Lung (tissue), 12 donors: Measurements from ENCODE around the gene CTTN. TPM values are rescaled to one million over a fixed set of nuclear protein-coding genes. Genes with fewer than 3 reads are reported as not detected.
"Not testable (repeated sequence)": the region's sequence is repeated elsewhere in the genome, so short reads cannot be mapped to it uniquely, and the experiment has no call there.

Experiments
- ATAC-seq: fragments of 200-7000 bp; cut with Tn5 transposase; one replicate; pipeline ENCODE4 v1.9.1; 2020; ENCODE audit warnings: moderate number of reproducible peaks; ENCODE audit not compliant: insufficient read depth, low FRiP score
- DNase-seq, 3 donors: peaks; one replicate each; pipeline ENCODE4 v3.0.0-alpha.2; 2013 to 2017
- H3K27ac ChIP-seq, 2 donors: one replicate each; pipeline ENCODE4 v1.5.1; 2013; ENCODE audit warnings: mild to moderate bottlenecking in 2 of 2, moderate library complexity in 2 of 2, control low read depth in 1 of 2, inconsistent platforms in 1 of 2, low read depth in 1 of 2, low read length in 1 of 2
- H3K27me3 ChIP-seq, 3 donors: one replicate each; pipeline ENCODE4 v1.5.1; 2013; ENCODE audit warnings: low read length in 2 of 3; ENCODE audit not compliant: control insufficient read depth in 3 of 3, insufficient read depth in 3 of 3
- H3K36me3 ChIP-seq, 4 donors: one replicate each; pipeline ENCODE4 v1.5.1; 2013; ENCODE audit warnings: low read length in 4 of 4, mild to moderate bottlenecking in 1 of 4, moderate library complexity in 1 of 4; ENCODE audit not compliant: control insufficient read depth in 4 of 4, insufficient read depth in 4 of 4
- H3K4me1 ChIP-seq, 5 donors: one replicate each; pipeline ENCODE4 v1.5.1; 2013; ENCODE audit warnings: low read length in 5 of 5, mild to moderate bottlenecking in 2 of 5, moderate library complexity in 1 of 5; ENCODE audit not compliant: control insufficient read depth in 5 of 5, insufficient read depth in 5 of 5
- H3K4me3 ChIP-seq: one replicate; pipeline ENCODE4 v1.5.1; 2013; ENCODE audit warnings: mild to moderate bottlenecking, control low read depth, moderate library complexity
- H3K9ac ChIP-seq, 2 donors: one replicate each; pipeline ENCODE4 v1.5.1; 2013; ENCODE audit warnings: low read length in 2 of 2, control low read depth in 1 of 2; ENCODE audit not compliant: insufficient read depth in 1 of 2
- H3K9me3 ChIP-seq, 4 donors: one replicate each; pipeline ENCODE4 v1.5.1; 2013; ENCODE audit warnings: low read length in 3 of 4, mild to moderate bottlenecking in 1 of 4, moderate library complexity in 1 of 4; ENCODE audit not compliant: control insufficient read depth in 4 of 4, insufficient read depth in 3 of 4
- CTCF ChIP-seq: IDR thresholded peaks from 2 replicates; pipeline ENCODE4 v1.5.1; 2012; ENCODE audit warnings: mild to moderate bottlenecking; ENCODE audit errors: control extremely low read depth, extremely low read depth
- WGBS, 2 donors: extraction: QIAGEN DNeasy Blood & Tissue Kit; methylation state at CpG; one replicate each; pipeline ENCODE4 v1.1.7; 2013; 5-methylcytosine and 5-hydroxymethylcytosine counted together
- polyA plus RNA-seq, 2 donors: library from polyadenylated mRNA; stranded (reverse); fragments of 200-250 nt; gene quantifications; one replicate each; pipeline ENCODE4 v1.2.1, GENCODE V29; 2013
- total RNA-seq, 2 donors: library from RNA; depleted of rRNA in 1 of 2; stranded (reverse); fragments of >200 nt in 1 of 2; gene quantifications; one replicate each; pipeline ENCODE4 v1.2.1, GENCODE V29; 2014 to 2021
- donor health status: control.
- donor health status: control.
- donor health status: Bipolar disorder and iron deficiency.
- donor health status: healthy.
- donor health status: DM: yes; HTN: yes; CAD: no.

The CTTN gene
- total and polyA plus RNA-seq, 4 donors, result 89.8 to 235 (median 154) TPM

DNA sequence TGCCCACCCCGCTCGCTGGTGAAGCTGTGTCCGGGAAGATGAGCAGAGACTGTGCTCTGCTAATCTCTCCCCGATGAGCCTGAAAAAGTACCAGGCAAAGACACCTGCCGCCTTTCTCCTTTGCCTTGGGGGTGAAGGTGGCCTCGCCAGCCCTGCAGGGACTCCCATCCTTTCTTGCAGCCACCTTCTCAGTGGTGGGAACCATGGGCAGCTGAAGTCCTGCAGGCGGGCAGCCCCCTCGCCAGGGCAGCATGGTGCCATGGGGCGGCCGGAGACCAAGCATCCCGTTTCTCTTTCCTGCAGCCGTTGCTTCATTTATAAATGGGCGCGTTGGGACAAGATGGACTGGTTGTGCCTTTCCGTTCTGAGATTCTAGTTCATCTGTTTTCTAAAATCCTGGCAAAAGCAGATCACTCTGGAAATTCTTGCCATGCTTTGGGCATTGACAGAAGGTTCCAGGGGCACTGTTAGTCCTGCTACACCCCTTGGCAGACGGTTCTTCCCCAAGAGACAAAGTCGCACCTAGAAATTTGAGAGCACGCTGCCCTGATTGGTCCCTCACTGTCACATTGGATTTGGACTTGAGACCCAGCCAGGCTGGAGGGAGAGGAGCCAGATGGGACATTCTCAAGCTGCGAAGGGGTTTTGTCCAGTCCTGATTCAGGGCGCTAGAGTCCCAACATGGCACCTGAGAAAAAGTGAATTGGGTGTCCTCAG is 7.5 kb downstream of the CTTN start:
- Histone ChIP-seq H3K4me3 (no peak overlapping the region), H3K9ac (no peak overlapping the region), H3K36me3 (peaks cover 22 to 33% (median 27%) of the 10 kb centered on the region in 4 donors), H3K27ac (no peak overlapping the region), H3K27me3 (no peaks in the 10 kb centered on the region), H3K4me1 (peaks cover 0 to under 1% (median 0%) of the 10 kb centered on the region in 5 donors), H3K9me3 (no peaks in the 10 kb centered on the region)
- DNase-seq (no peak), ATAC-seq (no peak)
- TF ChIP-seq CTCF, result no peak
- 92 to 95% methylated on average over 20 of the region's 20 CpGs for WGBS, 2 donors

DNA sequence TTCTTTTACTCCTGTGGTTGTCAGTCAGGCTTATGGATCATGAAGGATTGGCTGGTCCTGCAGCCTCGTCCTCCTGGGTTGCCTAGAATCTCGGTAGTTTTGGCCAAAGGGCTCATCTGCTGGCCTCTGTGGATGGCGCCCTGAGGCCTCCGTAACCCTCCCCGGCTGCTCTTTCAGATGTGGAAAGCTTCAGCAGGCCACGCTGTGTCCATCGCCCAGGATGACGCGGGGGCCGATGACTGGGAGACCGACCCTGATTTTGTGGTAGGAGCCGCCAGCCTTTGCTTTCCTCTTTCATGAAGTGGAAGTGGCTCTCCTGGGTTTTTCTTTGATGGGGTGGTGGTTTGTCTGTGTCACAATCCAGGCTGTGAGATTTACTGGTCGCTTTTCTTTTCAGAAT is 8.8 kb downstream of the CTTN start:
- peaks cover 24 to 43% (median 36%) of the 10 kb centered on the region in 4 donors for H3K36me3 ChIP-seq

GRCh38 chr11:70407814-70408213 is 9.5 kb downstream of the CTTN start:
- Histone ChIP-seq H3K9me3 (no peaks in the 10 kb centered on the region), H3K4me1 (no peaks in the 10 kb centered on the region), H3K4me3 (no peak overlapping the region), H3K27me3 (no peaks in the 10 kb centered on the region), H3K36me3 (peaks cover 30 to 49% (median 39%) of the 10 kb centered on the region in 4 donors), H3K27ac (no peak overlapping the region), H3K9ac (no peak overlapping the region)
- DNase-seq, result no peak
- whole genome bisulfite sequencing, 2 donors, result 95% methylated on average over 6 of the region's 6 CpGs
- ATAC-seq, result no peak
- TF ChIP-seq CTCF, result no peak

More for the DNA sequence above, 8.8 kb downstream of the CTTN start:
- no peak for ATAC-seq
- no peak overlapping the region for H3K9ac ChIP-seq
- no peaks in the 10 kb centered on the region for H3K27me3 ChIP-seq
- H3K9me3 ChIP-seq, result no peaks in the 10 kb centered on the region
- no peak for DNase-seq
- H3K27ac ChIP-seq, result no peak overlapping the region
- no peak overlapping the region for H3K4me3 ChIP-seq
- WGBS, 2 donors, result 87 to 91% methylated on average over 13 of the region's 13 CpGs
- TF ChIP-seq CTCF, result no peak
- H3K4me1 ChIP-seq, result no peaks in the 10 kb centered on the region

DNA sequence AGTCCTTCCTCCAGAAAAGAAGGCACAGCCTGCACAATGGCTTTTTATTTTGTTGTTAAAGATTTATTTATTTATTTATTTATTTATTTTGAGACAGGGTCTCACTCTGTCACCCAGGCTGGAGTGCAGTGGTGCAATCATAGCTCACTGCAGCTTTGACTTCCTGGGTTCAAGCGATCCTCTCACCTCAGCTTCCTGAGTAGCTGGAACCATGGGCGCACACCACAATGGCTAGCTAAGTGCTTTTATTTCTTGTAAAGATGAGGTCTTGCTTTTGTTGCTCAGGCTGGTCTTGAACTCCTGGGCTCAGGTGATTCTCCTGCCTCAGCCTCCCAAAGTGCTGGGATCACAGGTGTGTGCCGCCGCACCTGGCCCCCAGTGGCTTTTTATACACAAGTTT is 10.0 kb downstream of the CTTN start:
- ATAC-seq, H3K9ac ChIP-seq, H3K4me3 ChIP-seq, H3K27ac ChIP-seq, H3K9me3 ChIP-seq, H3K27me3 ChIP-seq, H3K4me1 ChIP-seq, DNase-seq: not testable (repeated sequence)
- 89 to 90% methylated on average over 4 of the region's 4 CpGs for WGBS, 2 donors
- peaks cover 31 to 54% (median 44%) of the 10 kb centered on the region in 4 donors for H3K36me3 ChIP-seq
